HAP-1 (cell line): ENCODE measurements around the gene DOCK3.
"Not testable (repeated sequence)": the region's sequence is repeated elsewhere in the genome, so short reads cannot be mapped to it uniquely, and the experiment has no call there.

Experiments used
- DNase-seq, 2 experiments: peaks; one replicate each; pipeline ENCODE4 v3.0.0-alpha.2; 2016 to 2020; ENCODE audit warnings: low spot score in 2 of 2
- H3K27me3 ChIP-seq: fragments of 250-450 bp; sonication (Bioruptor Pico); 2 replicates; pipeline ENCODE4 v1.5.1; 2020; ENCODE audit warnings: low read depth, mild to moderate bottlenecking, moderate library complexity
- H3K36me3 ChIP-seq: fragments of 250-450 bp; sonication (Bioruptor Pico); replicated peaks from 2 replicates; pipeline ENCODE4 v1.5.1; 2020; ENCODE audit warnings: mild to moderate bottlenecking
- H3K4me1 ChIP-seq: fragments of 250-450 bp; sonication (Bioruptor Pico); 2 replicates; pipeline ENCODE4 v1.5.1; 2020; ENCODE audit warnings: mild to moderate bottlenecking
- H3K4me3 ChIP-seq: fragments of 250-450 bp; sonication (Bioruptor Pico); 2 replicates; pipeline ENCODE4 v1.5.1; 2020; ENCODE audit warnings: mild to moderate bottlenecking, moderate library complexity
- H3K9me3 ChIP-seq: fragments of 250-450 bp; sonication (Bioruptor Pico); 2 replicates; pipeline ENCODE4 v1.5.1; 2020; ENCODE audit warnings: mild to moderate bottlenecking, moderate library complexity
- in situ Hi-C: fragments of 300-500 bp; cut with MboI; formaldehyde crosslinking; loops from 3 replicates; pipeline ENCODE4 v1.14.3; 2020; ENCODE audit warnings: low sequenced_read_pairs, inconsistent platforms, mixed read lengths

The DOCK3 gene

DNA sequence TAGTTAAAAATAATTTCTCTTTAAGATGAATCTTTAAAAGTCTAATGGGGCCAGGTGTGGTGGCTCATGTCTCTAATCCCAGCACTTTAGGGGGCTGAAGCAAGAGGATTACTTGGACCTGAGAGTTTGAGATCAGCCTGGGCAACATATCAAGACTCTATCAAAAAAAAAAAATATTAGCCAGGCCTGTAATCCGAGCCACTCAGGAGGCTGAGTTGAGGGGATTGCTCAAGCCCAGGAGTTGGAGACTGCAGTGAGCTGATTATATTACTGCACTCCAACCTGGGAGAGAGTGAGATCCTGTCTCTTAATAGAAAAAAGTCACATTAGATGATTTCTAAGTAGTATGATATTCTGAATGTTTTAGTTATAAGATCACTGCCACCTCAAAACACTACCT lies 388.3 kb downstream of the DOCK3 start:
- no peaks in the 10 kb centered on the region for H3K27me3 ChIP-seq
- in situ Hi-C loops, result no loop called here
- no peak for DNase-seq

GRCh38 chr3:51075221-51075775 lies 400.6 kb downstream of the DOCK3 start:
- Histone ChIP-seq H3K27me3 (no peaks in the 10 kb centered on the region), H3K36me3 (no peaks in the 10 kb centered on the region), H3K4me1 (no peaks in the 10 kb centered on the region), H3K4me3 (no peak overlapping the region), H3K9me3 (no peaks in the 10 kb centered on the region)
- no peak for DNase-seq
- in situ Hi-C loops, result no loop called here

More for the DNA sequence above, 388.3 kb downstream of the DOCK3 start:
- H3K9me3 ChIP-seq, result no peaks in the 10 kb centered on the region
- no peaks in the 10 kb centered on the region for H3K36me3 ChIP-seq
- H3K4me1 ChIP-seq, result no peaks in the 10 kb centered on the region
- H3K4me3 ChIP-seq, result no peak overlapping the region

- H3K36me3 ChIP-seq, result no peaks in the 10 kb centered on the region
- in situ Hi-C loops, result no loop called here
- no peak for DNase-seq
- H3K4me3 ChIP-seq, result no peak overlapping the region
- H3K4me1 ChIP-seq, result no peaks in the 10 kb centered on the region
- no peaks in the 10 kb centered on the region for H3K9me3 ChIP-seq
- no peaks in the 10 kb centered on the region for H3K27me3 ChIP-seq
Observed at GRCh38 chr3:51082363-51082762, 407.6 kb downstream of the DOCK3 start.

DNA sequence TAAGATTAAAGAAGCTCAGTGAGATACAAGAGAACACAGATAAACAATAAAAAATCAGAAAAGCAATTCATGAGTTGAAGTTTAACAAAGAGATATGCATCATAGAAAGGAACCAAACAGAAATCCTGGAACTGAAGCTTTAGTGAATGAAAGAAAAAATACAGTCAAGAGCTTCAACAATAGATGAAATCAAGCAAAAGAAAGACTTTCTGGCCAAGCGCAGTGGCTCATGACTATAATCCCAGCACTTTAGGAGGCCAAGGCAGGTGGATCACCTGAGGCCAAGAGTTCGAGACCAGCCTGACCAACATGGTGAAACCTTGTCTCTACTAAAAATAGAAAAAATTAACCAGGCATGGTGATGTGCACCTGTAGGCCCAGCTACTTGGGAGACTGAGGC lies 408.8 kb downstream of the DOCK3 start:
- H3K9me3 ChIP-seq, result no peaks in the 10 kb centered on the region
- no peak for DNase-seq
- in situ Hi-C loops, result no loop called here
- no peak overlapping the region for H3K4me3 ChIP-seq
- no peaks in the 10 kb centered on the region for H3K4me1 ChIP-seq
- H3K27me3 ChIP-seq, result no peaks in the 10 kb centered on the region
- no peaks in the 10 kb centered on the region for H3K36me3 ChIP-seq

GRCh38 chr3:51092141-51092540 lies 417.4 kb downstream of the DOCK3 start:
- in situ Hi-C loops, H3K36me3 ChIP-seq, H3K4me1 ChIP-seq, H3K9me3 ChIP-seq, H3K4me3 ChIP-seq, H3K27me3 ChIP-seq, DNase-seq: not testable (repeated sequence)

GRCh38 chr3:51094838-51095237 lies 420.1 kb downstream of the DOCK3 start:
- H3K9me3 ChIP-seq, H3K27me3 ChIP-seq, H3K4me1 ChIP-seq, DNase-seq, H3K36me3 ChIP-seq, H3K4me3 ChIP-seq, in situ Hi-C loops: not testable (repeated sequence)

DNA sequence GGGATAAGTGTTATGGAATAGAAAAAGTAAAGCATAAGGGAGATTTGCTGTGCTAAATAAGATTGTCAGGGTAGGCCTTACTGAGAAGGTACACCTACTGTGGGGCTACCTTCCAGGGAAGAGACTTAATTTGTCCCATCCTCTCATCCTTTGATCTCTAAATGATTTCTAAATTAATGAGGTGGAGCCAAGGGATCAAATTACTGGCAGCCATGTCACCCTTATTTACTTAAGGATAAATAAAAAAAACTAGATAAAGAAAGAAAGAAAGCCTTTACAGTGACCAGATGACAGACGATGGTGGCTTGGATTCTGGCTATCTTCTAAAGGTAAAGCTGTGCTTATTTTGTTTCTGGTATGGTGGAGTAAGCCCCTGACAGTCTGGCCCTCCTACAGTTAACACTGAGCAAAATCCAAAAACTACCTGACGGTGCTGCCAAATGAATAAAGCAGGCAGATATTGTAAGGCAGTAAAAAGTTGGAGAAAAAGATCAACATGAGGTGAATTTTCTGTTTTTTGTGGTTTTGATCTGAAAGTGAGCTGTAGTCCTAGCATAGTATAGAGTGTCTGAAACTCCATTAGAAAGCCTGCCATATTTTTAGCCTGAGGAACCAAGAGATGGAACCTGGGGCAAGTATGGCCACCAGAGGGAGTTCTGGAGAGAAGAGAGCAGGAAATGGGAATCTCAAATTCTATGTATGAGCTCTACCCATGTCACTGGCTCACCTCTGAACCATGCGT lies 425.2 kb downstream of the DOCK3 start:
- Histone ChIP-seq H3K9me3 (no peaks in the 10 kb centered on the region), H3K36me3 (no peaks in the 10 kb centered on the region), H3K4me1 (no peaks in the 10 kb centered on the region), H3K27me3 (no peaks in the 10 kb centered on the region), H3K4me3 (no peak overlapping the region)
- in situ Hi-C loops, result loop anchor here (10.0 kb wide), 1 partner anchor 275 kb away; no protein-coding TSS in a partner anchor
- DNase-seq, result peak; percentile 64 to 76

- DNase-seq, result no peak
- H3K9me3 ChIP-seq, result no peaks in the 10 kb centered on the region
- no peaks in the 10 kb centered on the region for H3K27me3 ChIP-seq
- in situ Hi-C loops, result loop anchor here (10.0 kb wide), 1 partner anchor 274 kb away; no protein-coding TSS in a partner anchor
- no peak overlapping the region for H3K4me3 ChIP-seq
- H3K36me3 ChIP-seq, result no peaks in the 10 kb centered on the region
- H3K4me1 ChIP-seq, result no peaks in the 10 kb centered on the region
Observed at GRCh38 chr3:51100536-51100851, 425.8 kb downstream of the DOCK3 start.

GRCh38 chr3:51102396-51102795 lies 427.7 kb downstream of the DOCK3 start:
- no peaks in the 10 kb centered on the region for H3K36me3 ChIP-seq
- no peaks in the 10 kb centered on the region for H3K9me3 ChIP-seq
- no peak overlapping the region for H3K4me3 ChIP-seq
- in situ Hi-C loops, result loop anchor here (10.0 kb wide), 1 partner anchor 272 kb away; no protein-coding TSS in a partner anchor
- H3K27me3 ChIP-seq, result no peaks in the 10 kb centered on the region
- no peak for DNase-seq
- no peaks in the 10 kb centered on the region for H3K4me1 ChIP-seq

GRCh38 chr3:51106242-51106876 lies 431.6 kb downstream of the DOCK3 start:
- in situ Hi-C loops, result loop anchor here (10.0 kb wide), 1 partner anchor 268 kb away; no protein-coding TSS in a partner anchor
- DNase-seq, result no peak
- Histone ChIP-seq H3K36me3 (no peaks in the 10 kb centered on the region), H3K4me3 (no peak overlapping the region), H3K9me3 (no peaks in the 10 kb centered on the region), H3K27me3 (no peaks in the 10 kb centered on the region), H3K4me1 (no peaks in the 10 kb centered on the region)

DNA sequence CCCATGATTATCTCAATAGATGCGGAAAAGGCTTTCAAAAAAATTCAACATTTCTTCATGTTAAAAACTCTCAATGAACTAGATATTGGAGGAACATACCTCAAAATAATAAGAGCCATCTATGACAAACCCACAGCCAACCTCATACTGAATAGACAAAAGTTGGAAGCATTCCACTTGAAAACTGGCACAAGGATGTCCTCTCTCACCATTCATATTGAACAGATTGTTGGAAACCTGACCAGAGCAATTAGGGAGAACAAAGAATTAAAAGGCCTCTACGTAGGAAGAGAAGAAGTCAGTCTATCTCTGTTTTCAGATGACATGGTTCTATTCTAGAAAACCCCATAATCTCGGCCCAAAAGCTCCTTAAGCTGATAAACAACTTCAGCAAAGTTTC lies 435.9 kb downstream of the DOCK3 start:
- in situ Hi-C loops, result no loop called here
- H3K4me3 ChIP-seq, result no peak overlapping the region
- H3K27me3 ChIP-seq, result no peaks in the 10 kb centered on the region
- H3K36me3 ChIP-seq, result no peaks in the 10 kb centered on the region
- H3K4me1 ChIP-seq, result no peaks in the 10 kb centered on the region
- no peak for DNase-seq
- H3K9me3 ChIP-seq, result no peaks in the 10 kb centered on the region

GRCh38 chr3:51122944-51123343 lies 448.2 kb downstream of the DOCK3 start:
- Histone ChIP-seq H3K9me3 (no peaks in the 10 kb centered on the region), H3K27me3 (no peaks in the 10 kb centered on the region), H3K4me1 (no peaks in the 10 kb centered on the region), H3K36me3 (no peaks in the 10 kb centered on the region), H3K4me3 (no peak overlapping the region)
- no peak for DNase-seq
- in situ Hi-C loops, result no loop called here

DNA sequence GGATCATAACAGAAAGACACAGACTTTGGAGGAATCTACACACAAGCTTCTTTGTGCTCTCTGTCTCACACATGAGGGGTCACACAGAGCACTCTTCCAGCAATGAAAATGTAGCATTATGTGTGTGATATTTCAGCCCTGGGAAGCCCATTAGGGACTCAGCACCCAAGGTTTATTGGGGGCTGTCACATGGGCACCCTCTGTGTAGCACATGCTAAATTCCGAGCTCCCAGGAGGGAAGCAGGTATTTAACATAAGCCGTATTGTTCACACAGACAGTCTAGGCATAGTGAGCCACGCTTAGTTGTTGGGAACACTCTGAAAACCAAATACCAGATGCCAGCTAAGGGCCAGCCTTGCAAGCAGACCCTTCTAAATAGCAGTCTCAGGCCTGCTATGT lies 448.8 kb downstream of the DOCK3 start:
- Histone ChIP-seq H3K4me3 (no peak overlapping the region), H3K9me3 (no peaks in the 10 kb centered on the region), H3K36me3 (no peaks in the 10 kb centered on the region), H3K27me3 (no peaks in the 10 kb centered on the region), H3K4me1 (no peaks in the 10 kb centered on the region)
- in situ Hi-C loops, result no loop called here
- DNase-seq, result no peak

GRCh38 chr3:51131607-51132006 lies 456.9 kb downstream of the DOCK3 start:
- H3K27me3 ChIP-seq, in situ Hi-C loops, H3K9me3 ChIP-seq, DNase-seq, H3K4me3 ChIP-seq, H3K36me3 ChIP-seq, H3K4me1 ChIP-seq: not testable (repeated sequence)
